Measurements from ENCODE around the gene HMGCS1. TPM values are rescaled to one million over a fixed set of nuclear protein-coding genes. Genes with fewer than 3 reads are reported as not detected.

The HMGCS1 gene
- total and polyA plus RNA-seq, 2 of the 8 experiments (the other 6 are each of a cell fraction or from before 2014, with no cell fraction given): 63.6 to 236 TPM

- TF ChIP-seq CHD7 (IDR thresholded peaks at IDR 0.05; ENCODE audit: insufficient replicate concordance, low read length): no peak
- no peak for TF ChIP-seq SP1 (IDR thresholded peaks at IDR 0.05; ENCODE audit: low read depth, low read length)
- TF ChIP-seq BCL11A (IDR thresholded peaks at IDR 0.05; ENCODE audit: low read depth in 2 of 2, low read length in 2 of 2): no peak
- TF ChIP-seq CBX5 (IDR thresholded peaks at IDR 0.05; ENCODE audit: low read depth, low read length): no peak
- no peak for TF ChIP-seq SAP30 (IDR thresholded peaks at IDR 0.05; ENCODE audit: insufficient read depth, insufficient replicate concordance, low read length)
- TF ChIP-seq HDAC6 (IDR thresholded peaks at IDR 0.05; ENCODE audit: low read depth, low read length): no peak
- no peak for TF ChIP-seq E2F6 (IDR thresholded peaks at IDR 0.05)
Measured at GRCh38 chr5:43255704-43256103, 57.5 kb downstream of the HMGCS1 start (continued).

Data from H1 (cell line).